ENCODE data around the gene GAB3.

DNA sequence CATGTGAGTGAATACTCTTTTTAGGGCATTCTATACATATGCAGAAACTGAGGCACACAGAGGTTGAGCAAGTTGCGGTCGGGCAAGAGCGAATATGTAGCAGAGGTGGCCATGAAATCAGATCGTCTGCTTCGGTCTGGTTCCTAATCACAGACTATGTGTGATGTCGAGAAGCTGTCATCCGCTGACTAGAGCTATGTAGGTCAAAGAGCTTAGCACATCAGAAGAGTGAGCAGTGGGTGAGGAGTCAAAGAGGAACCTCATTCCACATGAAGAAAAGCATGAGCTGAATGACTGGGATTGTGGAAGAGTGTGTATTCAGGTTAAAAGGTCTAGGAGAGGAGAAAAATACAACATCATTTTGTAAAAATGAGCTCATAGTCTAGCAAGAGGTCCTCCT, 19.0 kb downstream of the GAB3 start:
- no peak for TF ChIP-seq POLR2A (IDR thresholded peaks at IDR 0.05; ENCODE audit: low read length)
- no peak for TF ChIP-seq GATA1 (IDR thresholded peaks at IDR 0.05; ENCODE audit: low read depth, low read length)
